Spinal cord (tissue), 10 donors: ENCODE measurements around the gene XBP1. TPM values are rescaled to one million over a fixed set of nuclear protein-coding genes. Genes with fewer than 3 reads are reported as not detected.
"Not testable (repeated sequence)": the region's sequence is repeated elsewhere in the genome, so short reads cannot be mapped to it uniquely, and the experiment has no call there.

Experiments used
- DNase-seq, 6 donors: peaks; one replicate each; pipeline versions ENCODE4 v3.0.0 to v3.0.0-alpha.2; 2013 to 2015; ENCODE audit warnings: low spot score in 6 of 6, low read depth in 4 of 6
- H3K27ac ChIP-seq: one replicate; pipeline ENCODE4 v1.5.1; 2013; ENCODE audit warnings: low read depth, low read length, control low read depth
- H3K27me3 ChIP-seq: one replicate; pipeline ENCODE4 v1.6.1; 2013; ENCODE audit warnings: low read length; ENCODE audit not compliant: control insufficient read depth, insufficient read depth
- H3K36me3 ChIP-seq: one replicate; pipeline ENCODE4 v1.6.1; 2013; ENCODE audit warnings: low read length; ENCODE audit not compliant: control insufficient read depth, insufficient read depth
- H3K4me1 ChIP-seq: one replicate; pipeline ENCODE4 v1.6.1; 2013; ENCODE audit warnings: low read length; ENCODE audit not compliant: control insufficient read depth, insufficient read depth
- H3K4me3 ChIP-seq: one replicate; pipeline ENCODE4 v1.5.1; 2013; ENCODE audit warnings: low read depth, low read length, control low read depth
- H3K9me3 ChIP-seq: one replicate; pipeline ENCODE4 v1.6.1; 2013; ENCODE audit warnings: low read length; ENCODE audit not compliant: control insufficient read depth, insufficient read depth
- whole genome bisulfite sequencing: methylation state at CpG from one replicate; pipeline ENCODE4 v1.1.5; 2013; ENCODE audit warnings: missing lambda C conversion rate; ENCODE audit not compliant: insufficient coverage; 5-methylcytosine and 5-hydroxymethylcytosine counted together
- polyA plus RNA-seq, 2 donors: library from polyadenylated mRNA; unstranded; fragments of 120-200 nt; gene quantifications; one replicate each; pipeline ENCODE4 v1.2.1, GENCODE V29; 2013; ENCODE audit not compliant: insufficient read length in 2 of 2
- total RNA-seq, 2 donors: library from RNA; depleted of rRNA in 1 of 2; stranded (reverse); fragments of 120-200 nt in 1 of 2; fragments of >200 nt in 1 of 2; gene quantifications; one replicate each; pipeline versions ENCODE4 v1.2.3 to v1.2.4, GENCODE V29; 2013 to 2014
- donor health status: healthy.

The XBP1 gene
- total and polyA plus RNA-seq, 4 donors: 49.2 to 105 (median 65.8) TPM

GRCh38 chr22:28808716-28809355 lies 8.5 kb upstream of the XBP1 start:
- Histone ChIP-seq H3K27ac (no peak overlapping the region), H3K4me3 (no peak overlapping the region), H3K36me3 (no peaks in the 10 kb centered on the region), H3K4me1 (peaks cover 2% of the 10 kb centered on the region), H3K27me3 (no peaks in the 10 kb centered on the region), H3K9me3 (no peaks in the 10 kb centered on the region)
- no peak for DNase-seq

DNA sequence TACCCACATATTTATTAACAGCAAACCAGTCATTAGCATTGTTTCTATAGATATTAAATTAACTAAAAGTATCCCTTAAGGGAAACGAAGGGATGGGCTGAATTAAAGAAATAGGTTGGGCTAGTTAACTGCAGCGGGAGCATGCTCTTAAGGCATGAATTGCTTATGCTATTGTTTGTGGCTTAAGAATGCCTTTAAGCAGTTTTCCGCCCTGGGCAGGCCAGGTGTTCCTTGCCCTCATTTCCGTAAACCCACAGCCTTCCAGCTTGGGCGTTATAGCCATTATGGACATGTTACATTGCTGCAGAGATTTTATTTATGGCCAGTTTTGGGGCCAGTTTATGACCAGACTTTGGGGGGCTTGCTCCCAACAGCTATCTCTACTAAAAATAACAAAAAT lies 5.1 kb upstream of the XBP1 start:
- not testable (repeated sequence) for H3K9me3 ChIP-seq, H3K27ac ChIP-seq, DNase-seq, H3K4me3 ChIP-seq, H3K27me3 ChIP-seq, H3K36me3 ChIP-seq
- peaks cover 11% of the 10 kb centered on the region for H3K4me1 ChIP-seq
- WGBS: 100% methylated on average over 1 of the region's 5 CpGs

GRCh38 chr22:28802595-28803123 lies 2.3 kb upstream of the XBP1 start:
- no peak for DNase-seq
- Histone ChIP-seq H3K27me3 (no peaks in the 10 kb centered on the region), H3K4me3 (no peak overlapping the region), H3K9me3 (no peaks in the 10 kb centered on the region), H3K27ac (no peak overlapping the region), H3K4me1 (peaks cover 11% of the 10 kb centered on the region), H3K36me3 (no peaks in the 10 kb centered on the region)
- 83% methylated on average over 1 of the region's 7 CpGs for WGBS

DNA sequence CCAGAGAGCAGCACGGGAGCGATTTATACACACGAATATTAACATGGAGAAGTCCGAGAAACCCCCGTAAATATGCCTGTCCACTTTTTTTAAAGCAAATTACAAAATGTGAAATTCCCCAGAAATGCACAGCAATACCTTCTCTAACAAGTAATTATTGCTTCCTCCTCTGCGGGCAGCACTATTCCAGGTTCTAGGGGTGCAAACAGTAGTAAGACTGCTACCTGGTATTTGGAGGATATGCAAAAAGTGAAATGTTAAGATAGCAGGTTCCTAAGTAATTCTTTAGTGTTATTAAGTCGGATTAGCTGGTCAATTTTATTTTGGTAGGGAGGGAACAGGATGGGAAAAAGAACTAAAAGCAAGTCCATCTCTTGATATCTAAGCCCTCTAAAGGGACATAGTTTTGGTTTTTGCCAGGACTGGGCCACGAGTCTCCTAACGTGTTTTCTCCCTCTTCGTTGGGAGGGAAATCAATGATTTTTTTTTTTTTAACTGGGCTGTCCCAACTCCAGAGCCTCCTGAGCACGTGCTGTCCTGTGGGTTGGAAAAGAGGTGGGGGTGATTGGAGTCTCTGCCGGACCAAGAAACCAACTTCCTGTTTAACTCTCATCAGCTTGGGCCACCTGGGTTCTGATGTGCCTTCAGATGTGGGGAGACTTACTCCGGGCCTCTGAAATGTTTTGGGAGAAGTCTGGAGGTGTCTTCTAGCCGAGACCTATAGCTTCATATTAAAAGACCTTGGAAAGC lies 1.7 kb upstream of the XBP1 start:
- 74% methylated on average over 4 of the region's 14 CpGs for WGBS
- Histone ChIP-seq H3K27me3 (no peaks in the 10 kb centered on the region), H3K4me1 (peaks cover 11% of the 10 kb centered on the region), H3K36me3 (peaks cover under 1% of the 10 kb centered on the region), H3K4me3 (no peak overlapping the region), H3K9me3 (no peaks in the 10 kb centered on the region), H3K27ac (no peak overlapping the region)
- no peak for DNase-seq

- Histone ChIP-seq H3K4me3 (peak overlapping the region; percentile 89), H3K27me3 (no peaks in the 10 kb centered on the region), H3K36me3 (peaks cover 18% of the 10 kb centered on the region), H3K27ac (peak overlapping the region; percentile 97), H3K4me1 (peaks cover 11% of the 10 kb centered on the region), H3K9me3 (no peaks in the 10 kb centered on the region)
- WGBS: 0% methylated on average over 30 of the region's 31 CpGs
- DNase-seq: peak in 4 of 6 donors; percentile 28 to 72 (median 48)
These were observed 612 bp downstream of the XBP1 start for GRCh38 chr22:28799606-28800307.

DNA sequence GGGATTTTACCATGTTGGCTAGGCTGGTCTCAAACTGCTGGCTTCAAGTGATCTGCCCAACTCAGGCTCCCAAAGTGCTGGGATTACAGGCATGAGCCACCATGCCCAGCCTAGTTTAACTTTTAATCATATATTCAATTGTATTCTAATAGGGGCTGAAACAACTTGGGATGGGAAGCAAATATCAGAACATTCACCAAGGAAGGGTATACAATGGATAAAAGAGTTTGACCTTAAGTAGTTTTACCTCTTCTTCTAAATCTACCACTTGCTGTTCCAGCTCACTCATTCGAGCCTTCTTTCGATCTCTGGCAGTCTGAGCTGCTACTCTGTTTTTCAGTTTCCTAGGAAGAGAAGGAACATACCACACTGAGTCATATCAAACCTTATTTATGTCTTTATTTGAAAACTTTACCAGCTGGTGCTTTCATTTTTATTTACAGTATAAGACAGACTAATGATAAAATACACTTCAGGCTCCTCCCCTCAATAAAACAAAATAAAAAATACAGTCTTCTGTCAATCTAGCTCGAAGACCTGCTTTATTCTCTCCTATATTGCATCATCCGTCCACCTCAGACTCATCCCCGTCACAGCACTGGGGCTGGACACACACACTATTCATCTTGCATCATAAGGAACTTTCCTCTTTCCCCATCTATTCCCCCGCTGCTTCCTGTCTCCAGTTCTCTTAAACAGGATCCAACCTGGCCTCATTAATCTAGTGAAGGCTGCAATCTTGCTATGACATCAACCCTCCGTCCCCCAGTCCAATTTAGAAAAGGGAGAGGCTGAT lies 1.4 kb downstream of the XBP1 start:
- H3K9me3 ChIP-seq: no peaks in the 10 kb centered on the region
- peaks cover 21% of the 10 kb centered on the region for H3K36me3 ChIP-seq
- no peaks in the 10 kb centered on the region for H3K27me3 ChIP-seq
- WGBS: 5% methylated on average over 5 of the region's 7 CpGs
- H3K4me3 ChIP-seq: peak overlapping the region; percentile 89
- DNase-seq: peak in 2 of 6 donors; percentile 26 to 44
- peak overlapping the region; percentile 97 for H3K27ac ChIP-seq
- peaks cover 11% of the 10 kb centered on the region for H3K4me1 ChIP-seq

DNA sequence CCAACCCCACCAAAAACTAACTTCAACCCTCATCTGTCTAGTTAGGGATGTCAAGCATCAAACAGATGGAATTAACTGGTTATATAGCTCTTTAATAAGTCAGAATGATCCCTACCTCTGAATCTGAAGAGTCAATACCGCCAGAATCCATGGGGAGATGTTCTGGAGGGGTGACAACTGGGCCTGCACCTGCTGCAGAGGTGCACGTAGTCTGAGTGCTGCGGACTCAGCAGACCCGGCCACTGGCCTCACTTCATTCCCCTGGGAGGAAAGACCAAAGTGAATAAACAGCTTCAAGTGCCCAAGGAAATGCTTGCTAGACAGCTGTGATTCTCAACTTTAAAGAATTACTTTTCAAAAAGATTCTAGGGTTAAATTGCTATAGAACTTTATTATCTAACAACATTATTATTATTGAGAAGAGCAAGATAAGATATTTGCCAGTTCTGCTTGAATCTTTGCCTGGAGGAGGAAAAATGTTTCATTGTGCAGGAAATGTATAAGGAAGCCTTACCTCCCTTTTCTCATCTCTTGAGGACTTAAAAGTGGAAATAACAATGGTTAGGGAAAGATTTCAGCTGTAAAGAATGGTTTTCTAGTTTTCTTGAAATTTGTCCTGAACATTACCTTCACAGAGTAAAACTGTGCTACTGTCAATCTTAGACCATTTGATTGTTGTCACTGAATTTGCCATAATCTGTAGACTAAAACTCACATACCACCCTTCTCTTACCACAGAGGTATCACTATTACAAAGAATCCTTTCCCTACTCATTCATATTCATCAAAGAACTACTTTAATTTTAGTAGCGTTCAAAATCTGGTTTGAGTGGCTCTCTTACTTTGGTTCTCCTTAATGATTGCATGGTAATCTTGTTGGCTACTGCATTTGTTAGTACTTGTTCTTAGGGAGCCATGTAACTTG lies 4.2 kb downstream of the XBP1 start:
- Histone ChIP-seq H3K4me1 (peaks cover 5% of the 10 kb centered on the region), H3K27me3 (no peaks in the 10 kb centered on the region), H3K4me3 (no peak overlapping the region), H3K9me3 (no peaks in the 10 kb centered on the region), H3K36me3 (peaks cover 28% of the 10 kb centered on the region), H3K27ac (no peak overlapping the region)
- DNase-seq: no peak
- 91% methylated on average over 4 of the region's 5 CpGs for WGBS

DNA sequence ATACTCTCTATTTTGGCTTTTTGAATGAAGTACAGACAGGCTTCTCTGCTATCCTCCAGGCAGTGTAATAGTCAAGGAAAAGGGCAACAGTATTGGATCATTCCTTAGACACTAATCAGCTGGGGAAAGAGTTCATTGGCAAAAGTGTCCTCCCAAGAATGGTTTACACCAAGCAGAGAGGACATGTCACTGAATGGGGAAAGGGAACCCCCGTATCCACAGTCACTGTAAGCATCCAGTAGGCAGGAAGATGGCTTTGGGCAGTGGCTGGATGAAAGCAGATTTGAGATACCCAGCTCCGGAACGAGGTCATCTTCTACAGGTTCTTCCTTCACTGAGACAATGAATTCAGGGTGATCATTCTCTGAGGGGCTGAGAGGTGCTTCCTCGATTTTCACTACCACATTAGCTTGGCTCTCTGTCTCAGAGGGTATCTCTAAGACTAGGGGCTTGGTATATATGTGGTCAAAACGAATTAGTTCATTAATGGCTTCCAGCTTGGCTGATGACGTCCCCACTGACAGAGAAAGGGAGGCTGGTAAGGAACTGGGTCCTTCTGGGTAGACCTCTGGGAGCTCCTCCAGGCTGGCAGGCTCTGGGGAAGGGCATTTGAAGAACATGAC lies 5.2 kb downstream of the XBP1 start:
- H3K4me1 ChIP-seq: no peaks in the 10 kb centered on the region
- DNase-seq: no peak
- peaks cover 28% of the 10 kb centered on the region for H3K36me3 ChIP-seq
- 97% methylated on average over 5 of the region's 6 CpGs for WGBS
- H3K4me3 ChIP-seq: no peak overlapping the region
- H3K27ac ChIP-seq: no peak overlapping the region
- H3K9me3 ChIP-seq: no peaks in the 10 kb centered on the region
- no peaks in the 10 kb centered on the region for H3K27me3 ChIP-seq
